WTC11 (cell line): ENCODE data around the gene KCNIP1. TPM values are rescaled to one million over a fixed set of nuclear protein-coding genes. Genes with fewer than 3 reads are reported as not detected.

Experiments
- ATAC-seq: fragments of 200-7000 bp; cut with Tn5 transposase; 2 replicates; pipeline ENCODE4 v1.10.0; 2021; ENCODE audit warnings: mild to moderate bottlenecking, moderate library complexity
- CTCF ChIA-PET: fragments of 300-600 bp; sonication (Branson Sonifier 250); formaldehyde crosslinking; loops from one replicate; lab custom pipeline; 2021; ENCODE audit warnings: antibody characterized with exemption; lab: Charles Lee
- POLR2A ChIA-PET: fragments of 350-600 bp; sonication (Branson Sonifier 250); formaldehyde crosslinking; loops from one replicate; lab custom pipeline; 2021; ENCODE audit warnings: antibody characterized with exemption; lab: Charles Lee
- DNase-seq: peaks from one replicate; pipeline ENCODE4 v3.0.0; 2021; ENCODE audit warnings: low spot score
- H3K27ac Mint-ChIP-seq: 2 replicates; pipeline ENCODE4 v1.8.0; 2021; ENCODE audit warnings: mixed read lengths
- H3K27me3 Mint-ChIP-seq: 2 replicates; pipeline ENCODE4 v1.8.0; 2021; ENCODE audit warnings: low read depth, mild to moderate bottlenecking, moderate library complexity, mixed read lengths
- H3K36me3 Mint-ChIP-seq: 2 replicates; pipeline ENCODE4 v1.8.0; 2021; ENCODE audit warnings: mixed read lengths
- H3K4me1 Mint-ChIP-seq: 2 replicates; pipeline ENCODE4 v1.8.0; 2022; ENCODE audit warnings: mixed read lengths
- H3K4me3 Mint-ChIP-seq: 2 replicates; pipeline ENCODE4 v1.8.0; 2021; ENCODE audit warnings: mild to moderate bottlenecking, moderate library complexity, mixed read lengths
- H3K9me3 Mint-ChIP-seq: 2 replicates; pipeline ENCODE4 v1.8.0; 2021; ENCODE audit warnings: mixed read lengths
- GRHL2 ChIP-seq: fragments of 250-450 bp; sonication (Bioruptor Pico); IDR thresholded peaks from 2 replicates; pipeline ENCODE4 v1.8.0; 2022; ENCODE audit warnings: mild to moderate bottlenecking, moderate library complexity; ENCODE audit not compliant: insufficient replicate concordance, severe bottlenecking
- IRF2 ChIP-seq: sonication (generic); formaldehyde crosslinking; IDR thresholded peaks from 2 replicates; pipeline ENCODE4 v1.8.0; 2022; ENCODE audit warnings: low read depth, missing genetic modification reagents, borderline replicate concordance
- MYBL2 ChIP-seq: sonication (generic); formaldehyde crosslinking; IDR thresholded peaks from 2 replicates; pipeline ENCODE4 v1.8.1; 2023; ENCODE audit warnings: mild to moderate bottlenecking, moderate library complexity, missing genetic modification reagents
- NFE2L1 ChIP-seq: sonication (generic); formaldehyde crosslinking; IDR thresholded peaks from 2 replicates; pipeline ENCODE4 v1.8.1; 2023; ENCODE audit warnings: missing genetic modification reagents
- NR2C2 ChIP-seq: sonication (generic); formaldehyde crosslinking; IDR thresholded peaks from 2 replicates; pipeline ENCODE4 v1.8.0; 2022; ENCODE audit warnings: mild to moderate bottlenecking, missing genetic modification reagents
- SP1 ChIP-seq: sonication (generic); formaldehyde crosslinking; conservative IDR thresholded peaks from 2 replicates; pipeline ENCODE4 v1.8.1; 2022; ENCODE audit warnings: missing genetic modification reagents
- TCF7 ChIP-seq: sonication (generic); formaldehyde crosslinking; IDR thresholded peaks from 2 replicates; pipeline ENCODE4 v1.8.0; 2022; ENCODE audit warnings: mild to moderate bottlenecking, low read depth, missing genetic modification reagents, moderate library complexity
- ZBTB21 ChIP-seq: sonication (generic); formaldehyde crosslinking; IDR thresholded peaks from 2 replicates; pipeline ENCODE4 v1.8.1; 2023; ENCODE audit warnings: mild to moderate bottlenecking, missing genetic modification reagents, borderline replicate concordance
- ZNF138 ChIP-seq: sonication (generic); formaldehyde crosslinking; conservative IDR thresholded peaks from 2 replicates; pipeline ENCODE4 v1.8.1; 2022; ENCODE audit warnings: mild to moderate bottlenecking, moderate library complexity, missing genetic modification reagents
- ZNF671 ChIP-seq: fragments of 250-450 bp; sonication (Bioruptor Pico); IDR thresholded peaks from 2 replicates; pipeline ENCODE4 v1.8.0; 2021; ENCODE audit warnings: mild to moderate bottlenecking
- total RNA-seq: library from RNA; stranded (reverse); gene quantifications from 3 replicates; pipeline ENCODE4 v1.2.3, GENCODE V29; 2021
- TF ChIP-seq, protein P1 (sequence below): sonication (generic); formaldehyde crosslinking; IDR thresholded peaks from 2 replicates; pipeline ENCODE4 v1.8.1; 2023; ENCODE audit warnings: mild to moderate bottlenecking, missing genetic modification reagents, moderate library complexity
- TF ChIP-seq, protein P2 (sequence below): fragments of 250-450 bp; sonication (Bioruptor Pico); IDR thresholded peaks from 2 replicates; pipeline ENCODE4 v1.9.0; 2021; ENCODE audit warnings: mild to moderate bottlenecking
- TF ChIP-seq, protein P3 (sequence below): sonication (generic); formaldehyde crosslinking; IDR thresholded peaks from 2 replicates; pipeline ENCODE4 v1.8.1; 2023; ENCODE audit warnings: mild to moderate bottlenecking, missing genetic modification reagents
- TF ChIP-seq, protein P4 (sequence below): fragments of 250-450 bp; sonication (Bioruptor Pico); IDR thresholded peaks from 2 replicates; pipeline ENCODE4 v1.9.0; 2021; ENCODE audit warnings: moderate library complexity, mild to moderate bottlenecking, inconsistent platforms, borderline replicate concordance
- TF ChIP-seq, protein P5 (sequence below): fragments of 200-600 bp; IDR thresholded peaks from 2 replicates; pipeline ENCODE4 v1.8.0; 2022; ENCODE audit warnings: antibody characterized with exemption
- TF ChIP-seq, protein P6 (sequence below): sonication (generic); formaldehyde crosslinking; IDR thresholded peaks from 2 replicates; pipeline ENCODE4 v1.8.1; 2023; ENCODE audit warnings: mild to moderate bottlenecking, moderate library complexity, missing genetic modification reagents
- TF ChIP-seq, protein P7 (sequence below): sonication (generic); formaldehyde crosslinking; conservative IDR thresholded peaks from 2 replicates; pipeline ENCODE4 v1.8.1; 2022; ENCODE audit warnings: mild to moderate bottlenecking, missing genetic modification reagents
- TF ChIP-seq, protein P8 (sequence below): sonication (generic); formaldehyde crosslinking; IDR thresholded peaks from 2 replicates; pipeline ENCODE4 v1.8.0; 2023; ENCODE audit warnings: missing genetic modification reagents, mild to moderate bottlenecking, borderline replicate concordance

KCNIP1 gene
- total RNA-seq, 1 experiment from 2014 or later: 0.59 TPM

DNA sequence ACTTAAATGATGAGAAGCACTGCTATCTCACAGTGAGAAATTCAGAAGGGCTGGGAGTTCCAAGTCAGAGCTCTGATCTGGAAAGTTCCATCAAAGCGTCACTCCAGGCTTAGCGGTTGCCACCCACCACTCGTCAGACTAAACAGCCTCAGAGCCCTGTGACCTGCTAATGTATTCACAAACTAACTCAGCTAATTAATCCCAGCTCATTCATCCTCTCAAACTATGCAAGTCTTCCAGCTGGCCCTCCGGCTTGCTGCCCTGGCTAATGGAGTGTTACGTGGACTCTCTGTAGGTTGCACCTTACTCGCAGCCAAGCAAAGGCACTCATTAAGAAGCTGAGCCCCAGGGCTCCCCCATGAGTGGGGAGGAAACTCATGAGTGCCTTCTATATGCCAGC is 197.5 kb downstream of the KCNIP1 start:
- DNase-seq (no peak), ATAC-seq (peak; percentile 28; the same call in 1 of the 2 replicates)
- H3K9me3 Mint-ChIP-seq: no peaks in the 10 kb centered on the region
- no peaks in the 10 kb centered on the region for H3K36me3 Mint-ChIP-seq
- CTCF ChIA-PET: interaction anchor here (1.3 kb wide), 1 partner anchor 90 kb away, joined by 5 read pairs; no protein-coding TSS in a partner anchor
- TF ChIP-seq, protein P1, sequence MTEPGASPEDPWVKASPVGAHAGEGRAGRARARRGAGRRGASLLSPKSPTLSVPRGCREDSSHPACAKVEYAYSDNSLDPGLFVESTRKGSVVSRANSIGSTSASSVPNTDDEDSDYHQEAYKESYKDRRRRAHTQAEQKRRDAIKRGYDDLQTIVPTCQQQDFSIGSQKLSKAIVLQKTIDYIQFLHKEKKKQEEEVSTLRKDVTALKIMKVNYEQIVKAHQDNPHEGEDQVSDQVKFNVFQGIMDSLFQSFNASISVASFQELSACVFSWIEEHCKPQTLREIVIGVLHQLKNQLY: no peak
- TF ChIP-seq ZNF138 (no peak), GRHL2 (no peak), ZBTB21 (CRISPR knock-in tag) (no peak), NR2C2 (CRISPR knock-in tag) (no peak), ZNF671 (CRISPR knock-in tag) (no peak)
- TF ChIP-seq, protein P2, sequence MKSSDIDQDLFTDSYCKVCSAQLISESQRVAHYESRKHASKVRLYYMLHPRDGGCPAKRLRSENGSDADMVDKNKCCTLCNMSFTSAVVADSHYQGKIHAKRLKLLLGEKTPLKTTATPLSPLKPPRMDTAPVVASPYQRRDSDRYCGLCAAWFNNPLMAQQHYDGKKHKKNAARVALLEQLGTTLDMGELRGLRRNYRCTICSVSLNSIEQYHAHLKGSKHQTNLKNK: no peak
- H3K27me3 Mint-ChIP-seq: no peaks in the 10 kb centered on the region; the same call in 1 of the 2 replicates
- peaks cover 8% of the 10 kb centered on the region; the same call in 1 of the 2 replicates for H3K4me1 Mint-ChIP-seq
- POLR2A ChIA-PET: no interaction called here
- no peak overlapping the region for H3K27ac Mint-ChIP-seq
- H3K4me3 Mint-ChIP-seq: no peak overlapping the region

DNA sequence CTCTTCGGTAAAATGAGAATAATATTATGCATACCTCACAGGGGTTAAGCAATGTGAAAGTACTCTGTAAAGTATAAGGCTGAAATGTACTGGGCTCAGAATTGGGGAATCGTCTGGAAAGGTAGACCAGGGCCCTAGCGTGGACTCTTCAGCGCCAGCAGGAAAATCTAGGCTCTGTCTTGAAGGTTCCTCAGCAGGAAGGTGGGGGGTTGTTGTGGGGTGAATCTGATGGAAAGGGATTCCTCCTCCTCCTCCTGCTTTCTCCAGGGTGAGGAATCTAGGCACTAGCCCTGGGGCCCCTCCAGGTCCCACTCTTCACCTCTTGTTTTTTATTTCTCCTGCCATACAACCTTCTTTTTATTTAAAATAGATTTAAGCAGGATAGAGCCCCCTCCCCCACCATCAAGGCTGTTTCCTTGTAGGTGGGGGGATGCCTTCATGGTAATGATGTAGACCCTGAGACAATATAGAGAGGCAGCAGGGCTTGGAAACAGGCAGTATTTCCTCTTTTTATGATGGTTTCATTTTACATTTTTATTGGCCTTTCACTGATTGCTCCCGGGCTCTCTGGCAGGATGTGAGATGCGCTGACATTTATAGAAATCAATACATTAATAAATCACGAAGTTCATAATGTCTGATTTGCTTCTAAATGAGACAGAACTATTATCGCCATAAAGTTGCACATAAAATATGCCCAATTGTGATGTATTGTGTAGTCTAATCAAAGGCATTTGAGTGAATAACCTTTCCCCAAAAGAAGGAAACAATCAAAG is 200.8 kb downstream of the KCNIP1 start:
- CTCF ChIA-PET: no interaction called here
- H3K27me3 Mint-ChIP-seq: no peaks in the 10 kb centered on the region; the same call in 1 of the 2 replicates
- peaks cover 8% of the 10 kb centered on the region; the same call in 1 of the 2 replicates for H3K4me1 Mint-ChIP-seq
- peaks cover 3% of the 10 kb centered on the region; the same call in 1 of the 2 replicates for H3K36me3 Mint-ChIP-seq
- no peak overlapping the region for H3K27ac Mint-ChIP-seq
- no peak overlapping the region for H3K4me3 Mint-ChIP-seq
- POLR2A ChIA-PET: no interaction called here
- DNase-seq: no peak
- H3K9me3 Mint-ChIP-seq: peaks cover 5% of the 10 kb centered on the region
- peak; percentile 59 for ATAC-seq
- TF ChIP-seq, protein P3, sequence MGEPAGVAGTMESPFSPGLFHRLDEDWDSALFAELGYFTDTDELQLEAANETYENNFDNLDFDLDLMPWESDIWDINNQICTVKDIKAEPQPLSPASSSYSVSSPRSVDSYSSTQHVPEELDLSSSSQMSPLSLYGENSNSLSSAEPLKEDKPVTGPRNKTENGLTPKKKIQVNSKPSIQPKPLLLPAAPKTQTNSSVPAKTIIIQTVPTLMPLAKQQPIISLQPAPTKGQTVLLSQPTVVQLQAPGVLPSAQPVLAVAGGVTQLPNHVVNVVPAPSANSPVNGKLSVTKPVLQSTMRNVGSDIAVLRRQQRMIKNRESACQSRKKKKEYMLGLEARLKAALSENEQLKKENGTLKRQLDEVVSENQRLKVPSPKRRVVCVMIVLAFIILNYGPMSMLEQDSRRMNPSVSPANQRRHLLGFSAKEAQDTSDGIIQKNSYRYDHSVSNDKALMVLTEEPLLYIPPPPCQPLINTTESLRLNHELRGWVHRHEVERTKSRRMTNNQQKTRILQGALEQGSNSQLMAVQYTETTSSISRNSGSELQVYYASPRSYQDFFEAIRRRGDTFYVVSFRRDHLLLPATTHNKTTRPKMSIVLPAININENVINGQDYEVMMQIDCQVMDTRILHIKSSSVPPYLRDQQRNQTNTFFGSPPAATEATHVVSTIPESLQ: no peak
- TF ChIP-seq NR2C2 (CRISPR knock-in tag): no peak

DNA sequence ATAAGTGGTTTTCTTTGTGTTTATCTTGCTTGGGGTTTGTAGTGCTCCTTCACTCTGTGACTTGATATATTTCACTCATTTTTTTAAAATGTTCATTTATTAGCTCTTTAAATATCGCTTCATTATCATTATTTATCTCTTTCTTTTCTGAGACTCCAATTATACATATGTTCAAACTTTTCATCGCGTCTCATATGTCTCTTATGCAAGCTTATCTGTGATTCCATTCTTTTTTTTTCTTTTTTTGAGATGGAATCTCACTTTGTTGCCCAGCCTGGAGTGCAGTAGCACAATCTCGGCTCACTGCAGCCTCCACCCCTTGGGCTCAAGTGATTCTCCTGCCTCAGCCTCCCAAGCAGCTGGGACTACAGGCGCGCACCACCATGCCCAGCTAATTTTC is 205.8 kb downstream of the KCNIP1 start:
- Mint-ChIP-seq H3K36me3 (peaks cover 10% of the 10 kb centered on the region; the same call in 1 of the 2 replicates), H3K4me1 (peaks cover 4% of the 10 kb centered on the region; the same call in 1 of the 2 replicates), H3K9me3 (peaks cover 17% of the 10 kb centered on the region), H3K27me3 (no peaks in the 10 kb centered on the region; the same call in 1 of the 2 replicates), H3K27ac (no peak overlapping the region), H3K4me3 (no peak overlapping the region)
- no peak for ATAC-seq
- no peak for DNase-seq
- ChIA-PET POLR2A (no interaction called here), CTCF (no interaction called here)
- TF ChIP-seq, protein P4, sequence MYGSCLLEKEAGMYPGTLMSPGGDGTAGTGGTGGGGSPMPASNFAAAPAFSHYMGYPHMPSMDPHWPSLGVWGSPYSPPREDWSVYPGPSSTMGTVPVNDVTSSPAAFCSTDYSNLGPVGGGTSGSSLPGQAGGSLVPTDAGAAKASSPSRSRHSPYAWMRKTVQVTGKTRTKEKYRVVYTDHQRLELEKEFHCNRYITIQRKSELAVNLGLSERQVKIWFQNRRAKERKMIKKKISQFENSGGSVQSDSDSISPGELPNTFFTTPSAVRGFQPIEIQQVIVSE (CRISPR knock-in tag): no peak
- TF ChIP-seq, protein P5, sequence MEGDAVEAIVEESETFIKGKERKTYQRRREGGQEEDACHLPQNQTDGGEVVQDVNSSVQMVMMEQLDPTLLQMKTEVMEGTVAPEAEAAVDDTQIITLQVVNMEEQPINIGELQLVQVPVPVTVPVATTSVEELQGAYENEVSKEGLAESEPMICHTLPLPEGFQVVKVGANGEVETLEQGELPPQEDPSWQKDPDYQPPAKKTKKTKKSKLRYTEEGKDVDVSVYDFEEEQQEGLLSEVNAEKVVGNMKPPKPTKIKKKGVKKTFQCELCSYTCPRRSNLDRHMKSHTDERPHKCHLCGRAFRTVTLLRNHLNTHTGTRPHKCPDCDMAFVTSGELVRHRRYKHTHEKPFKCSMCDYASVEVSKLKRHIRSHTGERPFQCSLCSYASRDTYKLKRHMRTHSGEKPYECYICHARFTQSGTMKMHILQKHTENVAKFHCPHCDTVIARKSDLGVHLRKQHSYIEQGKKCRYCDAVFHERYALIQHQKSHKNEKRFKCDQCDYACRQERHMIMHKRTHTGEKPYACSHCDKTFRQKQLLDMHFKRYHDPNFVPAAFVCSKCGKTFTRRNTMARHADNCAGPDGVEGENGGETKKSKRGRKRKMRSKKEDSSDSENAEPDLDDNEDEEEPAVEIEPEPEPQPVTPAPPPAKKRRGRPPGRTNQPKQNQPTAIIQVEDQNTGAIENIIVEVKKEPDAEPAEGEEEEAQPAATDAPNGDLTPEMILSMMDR: no peak
- TF ChIP-seq ZBTB21 (CRISPR knock-in tag): no peak
- no peak for TF ChIP-seq MYBL2
- TF ChIP-seq, protein P6, sequence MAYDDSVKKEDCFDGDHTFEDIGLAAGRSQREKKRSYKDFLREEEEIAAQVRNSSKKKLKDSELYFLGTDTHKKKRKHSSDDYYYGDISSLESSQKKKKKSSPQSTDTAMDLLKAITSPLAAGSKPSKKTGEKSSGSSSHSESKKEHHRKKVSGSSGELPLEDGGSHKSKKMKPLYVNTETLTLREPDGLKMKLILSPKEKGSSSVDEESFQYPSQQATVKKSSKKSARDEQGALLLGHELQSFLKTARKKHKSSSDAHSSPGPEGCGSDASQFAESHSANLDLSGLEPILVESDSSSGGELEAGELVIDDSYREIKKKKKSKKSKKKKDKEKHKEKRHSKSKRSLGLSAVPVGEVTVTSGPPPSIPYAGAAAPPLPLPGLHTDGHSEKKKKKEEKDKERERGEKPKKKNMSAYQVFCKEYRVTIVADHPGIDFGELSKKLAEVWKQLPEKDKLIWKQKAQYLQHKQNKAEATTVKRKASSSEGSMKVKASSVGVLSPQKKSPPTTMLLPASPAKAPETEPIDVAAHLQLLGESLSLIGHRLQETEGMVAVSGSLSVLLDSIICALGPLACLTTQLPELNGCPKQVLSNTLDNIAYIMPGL (CRISPR knock-in tag): no peak
- TF ChIP-seq TCF7 (CRISPR knock-in tag): no peak
- TF ChIP-seq, protein P7, sequence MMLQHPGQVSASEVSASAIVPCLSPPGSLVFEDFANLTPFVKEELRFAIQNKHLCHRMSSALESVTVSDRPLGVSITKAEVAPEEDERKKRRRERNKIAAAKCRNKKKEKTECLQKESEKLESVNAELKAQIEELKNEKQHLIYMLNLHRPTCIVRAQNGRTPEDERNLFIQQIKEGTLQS: no peak
- no peak for TF ChIP-seq IRF2 (CRISPR knock-in tag)
- TF ChIP-seq NFE2L1: no peak
- TF ChIP-seq, protein P8, sequence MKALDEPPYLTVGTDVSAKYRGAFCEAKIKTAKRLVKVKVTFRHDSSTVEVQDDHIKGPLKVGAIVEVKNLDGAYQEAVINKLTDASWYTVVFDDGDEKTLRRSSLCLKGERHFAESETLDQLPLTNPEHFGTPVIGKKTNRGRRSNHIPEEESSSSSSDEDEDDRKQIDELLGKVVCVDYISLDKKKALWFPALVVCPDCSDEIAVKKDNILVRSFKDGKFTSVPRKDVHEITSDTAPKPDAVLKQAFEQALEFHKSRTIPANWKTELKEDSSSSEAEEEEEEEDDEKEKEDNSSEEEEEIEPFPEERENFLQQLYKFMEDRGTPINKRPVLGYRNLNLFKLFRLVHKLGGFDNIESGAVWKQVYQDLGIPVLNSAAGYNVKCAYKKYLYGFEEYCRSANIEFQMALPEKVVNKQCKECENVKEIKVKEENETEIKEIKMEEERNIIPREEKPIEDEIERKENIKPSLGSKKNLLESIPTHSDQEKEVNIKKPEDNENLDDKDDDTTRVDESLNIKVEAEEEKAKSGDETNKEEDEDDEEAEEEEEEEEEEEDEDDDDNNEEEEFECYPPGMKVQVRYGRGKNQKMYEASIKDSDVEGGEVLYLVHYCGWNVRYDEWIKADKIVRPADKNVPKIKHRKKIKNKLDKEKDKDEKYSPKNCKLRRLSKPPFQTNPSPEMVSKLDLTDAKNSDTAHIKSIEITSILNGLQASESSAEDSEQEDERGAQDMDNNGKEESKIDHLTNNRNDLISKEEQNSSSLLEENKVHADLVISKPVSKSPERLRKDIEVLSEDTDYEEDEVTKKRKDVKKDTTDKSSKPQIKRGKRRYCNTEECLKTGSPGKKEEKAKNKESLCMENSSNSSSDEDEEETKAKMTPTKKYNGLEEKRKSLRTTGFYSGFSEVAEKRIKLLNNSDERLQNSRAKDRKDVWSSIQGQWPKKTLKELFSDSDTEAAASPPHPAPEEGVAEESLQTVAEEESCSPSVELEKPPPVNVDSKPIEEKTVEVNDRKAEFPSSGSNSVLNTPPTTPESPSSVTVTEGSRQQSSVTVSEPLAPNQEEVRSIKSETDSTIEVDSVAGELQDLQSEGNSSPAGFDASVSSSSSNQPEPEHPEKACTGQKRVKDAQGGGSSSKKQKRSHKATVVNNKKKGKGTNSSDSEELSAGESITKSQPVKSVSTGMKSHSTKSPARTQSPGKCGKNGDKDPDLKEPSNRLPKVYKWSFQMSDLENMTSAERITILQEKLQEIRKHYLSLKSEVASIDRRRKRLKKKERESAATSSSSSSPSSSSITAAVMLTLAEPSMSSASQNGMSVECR (CRISPR knock-in tag): no peak
- no peak for TF ChIP-seq SP1 (CRISPR knock-in tag)
